ENCODE results near the gene OR13C8.

DNA sequence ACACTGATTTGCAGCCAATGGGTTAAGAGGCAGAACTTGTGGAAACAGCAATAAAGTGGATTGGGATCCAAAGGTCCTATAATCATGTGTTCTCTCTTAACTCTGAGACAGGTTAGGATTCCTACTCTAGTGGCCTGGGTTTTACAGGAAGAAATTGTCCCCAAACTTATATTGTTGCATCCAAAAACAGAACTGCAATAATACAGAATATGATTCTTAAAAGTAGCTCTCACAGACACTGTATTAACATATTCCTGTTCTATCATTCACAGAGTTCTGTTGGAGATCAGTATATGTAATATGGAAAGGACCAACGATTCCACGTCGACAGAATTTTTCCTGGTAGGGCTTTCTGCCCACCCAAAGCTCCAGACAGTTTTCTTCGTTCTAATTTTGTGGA lies at the start of gene OR13C8:
- TF ChIP-seq, protein P1, sequence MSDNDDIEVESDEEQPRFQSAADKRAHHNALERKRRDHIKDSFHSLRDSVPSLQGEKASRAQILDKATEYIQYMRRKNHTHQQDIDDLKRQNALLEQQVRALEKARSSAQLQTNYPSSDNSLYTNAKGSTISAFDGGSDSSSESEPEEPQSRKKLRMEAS (IDR thresholded peaks at IDR 0.05), result no peak
- TF ChIP-seq YY1 (IDR thresholded peaks at IDR 0.05; ENCODE audit: extremely low read depth, insufficient replicate concordance, low read depth, low read length) (no peak), CTCF (IDR thresholded peaks at IDR 0.05 in 2 of 3, conservative IDR thresholded peaks at IDR 0.05 in 1 of 3; ENCODE audit: borderline replicate concordance in 1 of 3, insufficient read depth in 1 of 3, low read depth in 2 of 3, low read length in 2 of 3) (no peak), POLR2A (IDR thresholded peaks at IDR 0.05; ENCODE audit: borderline replicate concordance, extremely low read depth, insufficient read depth, insufficient read length) (no peak), REST (IDR thresholded peaks at IDR 0.05; ENCODE audit: low read depth) (no peak), EZH2 (IDR thresholded peaks at IDR 0.05) (no peak)
